ENCODE measurements around the gene FSD1L. TPM values are rescaled to one million over a fixed set of nuclear protein-coding genes. Genes with fewer than 3 reads are reported as not detected.
A peak's percentile ranks its signal among the peaks of the same experiment; 100 is the strongest.

The FSD1L gene
- total and polyA plus RNA-seq, 2 of the 13 experiments (the other 11 are each of a cell fraction or from before 2014, with no cell fraction given), result 4.1 to 5.1 TPM

DNA sequence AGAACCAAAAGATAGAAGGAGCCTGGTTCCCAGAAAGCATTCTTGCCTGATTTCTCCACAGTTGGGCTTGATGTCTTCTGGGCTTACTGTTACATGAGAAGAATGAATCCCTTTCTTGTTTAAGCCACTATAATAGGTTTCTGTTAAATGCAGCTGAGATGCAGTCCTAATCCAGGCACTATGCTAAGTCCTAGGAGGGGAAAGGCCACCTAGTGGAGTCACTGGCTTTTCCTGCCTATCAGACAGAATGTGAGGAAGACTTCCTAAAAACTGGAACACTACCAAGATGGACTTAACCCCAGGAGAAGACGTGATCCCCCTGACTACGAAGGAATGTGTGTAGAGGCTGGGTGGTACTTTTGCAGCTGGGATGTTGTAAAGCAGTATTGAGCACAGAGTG, 34.3 kb upstream of the FSD1L start (continued):
- TF ChIP-seq MIER2 (CRISPR knock-in tag; IDR thresholded peaks at IDR 0.05), result 0 out of 2 replicates have a peak, but pooled peaks have one; percentile 16
- TF ChIP-seq RFX1 (IDR thresholded peaks at IDR 0.05), result no peak
- TF ChIP-seq HNF4G (IDR thresholded peaks at IDR 0.05; ENCODE audit: borderline replicate concordance, low read depth, low read length), result no peak
- TF ChIP-seq HNF4G (CRISPR knock-in tag; IDR thresholded peaks at IDR 0.05; ENCODE audit: borderline replicate concordance, low read depth), result no peak
- no peak for TF ChIP-seq MLLT10 (CRISPR knock-in tag; IDR thresholded peaks at IDR 0.05)
- TF ChIP-seq HDAC2 (CRISPR knock-in tag; IDR thresholded peaks at IDR 0.05), result 0 out of 2 replicates have a peak, but pooled peaks have one; percentile 24
- 0 out of 2 replicates have a peak, but pooled peaks have one; percentile 12 for TF ChIP-seq RCOR2 (CRISPR knock-in tag; IDR thresholded peaks at IDR 0.05)

DNA sequence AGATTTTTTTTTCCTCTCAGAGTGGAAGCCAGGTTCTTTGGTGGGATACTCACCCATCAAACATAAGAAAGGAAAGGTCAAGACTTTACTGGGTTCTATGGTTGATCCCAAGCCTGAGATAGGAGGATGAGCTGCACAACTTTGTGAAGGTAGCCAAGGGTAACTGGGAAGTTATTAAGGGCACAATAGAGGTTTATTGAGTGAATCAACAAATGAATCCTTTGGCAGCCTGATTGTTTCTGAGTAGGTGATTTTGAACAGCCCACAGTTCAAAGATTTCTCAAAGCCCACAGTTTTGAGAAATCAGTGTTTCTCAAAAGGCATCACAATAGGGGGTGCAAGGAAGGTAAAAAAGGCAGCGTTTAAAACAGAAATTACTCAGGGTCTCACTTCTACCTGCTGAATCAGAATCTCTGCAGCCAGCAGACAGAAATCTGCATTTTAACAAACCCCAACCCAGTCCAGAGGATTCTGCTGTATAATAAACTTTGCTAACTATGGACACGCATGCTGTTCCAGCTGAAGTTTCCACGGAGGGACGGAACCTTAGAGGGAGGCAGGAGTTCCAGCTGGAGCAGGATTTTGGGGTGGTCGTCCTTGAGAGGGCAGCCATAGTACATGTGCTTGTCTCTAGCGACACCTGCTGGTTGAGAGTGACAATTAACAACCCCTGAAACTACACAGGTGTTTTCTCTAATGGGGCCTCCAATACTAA, 32.7 kb upstream of the FSD1L start:
- H3K79me2 ChIP-seq (ENCODE audit: insufficient read depth, low read length), result no peaks in the 10 kb centered on the region
- in situ Hi-C loops (cut with HindIII; ENCODE audit: extremely low pct_ligation_motif_present, low pct_unique_long_range_greater_than_20kb), result loop anchor here (5.0 to 10.0 kb wide), 3 partner anchors 163 to 550 kb away; no protein-coding TSS in a partner anchor
- no peaks in the 10 kb centered on the region for H3K27me3 ChIP-seq (ENCODE audit: control insufficient read depth in 1 of 2, insufficient read depth in 2 of 2, low read length in 2 of 2)
- no TSS peak for BruUV-seq (replicated peaks)
- H3K9me3 ChIP-seq (ENCODE audit: low read length), result no peaks in the 10 kb centered on the region
- POLR2A ChIA-PET, result no interaction called here
- H3K27ac ChIP-seq (ENCODE audit: extremely low read length, insufficient read depth, low read length), result no peak overlapping the region
- peak overlapping the region; percentile 67 for H3K4me2 ChIP-seq (ENCODE audit: low read depth, low read length)
- DNase-seq (ENCODE audit: low spot score), result peak; percentile 62
- H3K36me3 ChIP-seq (replicated peaks in 1 of 2; ENCODE audit: control insufficient read depth in 1 of 2, insufficient read depth in 2 of 2, low read length in 2 of 2), result no peaks in the 10 kb centered on the region
- WGBS (ENCODE audit: low lambda C conversion rate), result 2% methylated on average over 5 of the region's 6 CpGs
- CTCF ChIA-PET (ENCODE audit: low intra/inter-chr PET ratio, low total read pairs), result interaction anchor here (1.0 to 2.2 kb wide), 4 partner anchors 227 to 552 kb away, joined by 3 to 19 read pairs (median 4); no protein-coding TSS in a partner anchor
- H4K20me1 ChIP-seq (ENCODE audit: insufficient read depth, low read length), result no peaks in the 10 kb centered on the region
- H2AFZ ChIP-seq (ENCODE audit: low read length), result no peak overlapping the region
- ATAC-seq, result no peak
- intact Hi-C loops (cut with micrococcal nuclease; ENCODE audit: unreplicated experiment), result loop anchor here (1.0 to 10.0 kb wide), 7 partner anchors 170 to 630 kb away; partner anchors contain the start of gene SLC44A1
- FAIRE-seq, result peak; percentile 62
- no peak overlapping the region for H3K9ac ChIP-seq (ENCODE audit: insufficient read depth, low read depth, low read length)
- H3K4me3 ChIP-seq (replicated peaks in 1 of 3; ENCODE audit: insufficient read depth in 1 of 3, low read depth in 2 of 3, low read length in 3 of 3), result no peak overlapping the region
- H3K4me1 ChIP-seq (ENCODE audit: insufficient read depth, low read length), result peaks cover 75% of the 10 kb centered on the region
- TF ChIP-seq MTA3 (CRISPR knock-in tag; IDR thresholded peaks at IDR 0.05) (no peak), ZFY (CRISPR knock-in tag; IDR thresholded peaks at IDR 0.05) (0 out of 2 replicates have a peak, but pooled peaks have one; percentile 20), ZBTB37 (CRISPR knock-in tag; IDR thresholded peaks at IDR 0.05) (no peak), ISL2 (CRISPR knock-in tag; IDR thresholded peaks at IDR 0.05) (peak; percentile 27; the same call in 1 of the 2 replicates), ZNF451 (CRISPR knock-in tag; IDR thresholded peaks at IDR 0.05) (no peak), CCDC6 (CRISPR knock-in tag; IDR thresholded peaks at IDR 0.05) (0 out of 2 replicates have a peak, but pooled peaks have one; percentile 34), ZFP1 (CRISPR knock-in tag; IDR thresholded peaks at IDR 0.05) (0 out of 2 replicates have a peak, but pooled peaks have one; percentile 25), ZBTB8A (CRISPR knock-in tag; IDR thresholded peaks at IDR 0.05; ENCODE audit: borderline replicate concordance, low read depth) (no peak), SALL1 (CRISPR knock-in tag; IDR thresholded peaks at IDR 0.05) (peak; percentile 41), ZMYM4 (CRISPR knock-in tag; IDR thresholded peaks at IDR 0.05) (peak; percentile 52; the same call in 1 of the 2 replicates), DPF2 (CRISPR knock-in tag; IDR thresholded peaks at IDR 0.05; ENCODE audit: borderline replicate concordance, low read depth) (no peak), RFX3 (CRISPR knock-in tag; IDR thresholded peaks at IDR 0.05) (no peak), LCORL (IDR thresholded peaks at IDR 0.05) (no peak), LCORL (CRISPR knock-in tag; IDR thresholded peaks at IDR 0.05) (peak; percentile 61; the same call in 1 of the 2 replicates), RAD21 (CRISPR knock-in tag; IDR thresholded peaks at IDR 0.05) (peak; percentile 90), YEATS4 (CRISPR knock-in tag; IDR thresholded peaks at IDR 0.05; ENCODE audit: borderline replicate concordance) (0 out of 2 replicates have a peak, but pooled peaks have one; percentile 21), GATAD2A (CRISPR knock-in tag; IDR thresholded peaks at IDR 0.05) (peak; percentile 37; the same call in 1 of the 2 replicates)
- TF ChIP-seq, protein P1, sequence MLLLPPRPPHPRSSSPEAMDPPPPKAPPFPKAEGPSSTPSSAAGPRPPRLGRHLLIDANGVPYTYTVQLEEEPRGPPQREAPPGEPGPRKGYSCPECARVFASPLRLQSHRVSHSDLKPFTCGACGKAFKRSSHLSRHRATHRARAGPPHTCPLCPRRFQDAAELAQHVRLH (CRISPR knock-in tag; IDR thresholded peaks at IDR 0.05; ENCODE audit: borderline replicate concordance, low read depth), result 0 out of 2 replicates have a peak, but pooled peaks have one; percentile 18

Measured in HepG2 (cell line).